Measurements from ENCODE around the gene AKT1.

The AKT1 gene

DNA sequence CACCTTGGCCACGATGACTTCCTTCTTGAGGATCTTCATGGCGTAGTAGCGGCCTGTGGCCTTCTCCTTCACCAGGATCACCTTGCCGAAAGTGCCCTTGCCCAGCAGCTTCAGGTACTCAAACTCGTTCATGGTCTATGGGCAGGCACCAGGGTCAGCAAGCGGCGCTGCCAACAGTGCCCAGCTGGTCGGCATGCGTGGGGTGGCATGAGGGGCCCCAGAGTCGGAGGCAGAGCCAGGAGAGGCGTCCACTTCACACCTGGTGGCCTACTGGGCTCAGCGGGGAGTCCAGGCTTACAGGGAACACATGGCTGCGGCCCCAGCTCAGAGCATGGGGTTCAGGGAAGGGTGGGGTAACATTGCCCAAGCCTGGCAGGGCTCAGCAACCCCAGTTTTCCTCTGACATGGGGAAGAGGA lies 20.5 kb downstream of the AKT1 start:
- H3K36me3 Mint-ChIP-seq (ENCODE audit: insufficient read depth): peaks cover 17% of the 10 kb centered on the region
- DNase-seq (ENCODE audit: low spot score in 2 of 2): no peak
- no peaks in the 10 kb centered on the region for H3K27me3 Mint-ChIP-seq
- H3K9me3 Mint-ChIP-seq: no peaks in the 10 kb centered on the region
- no peak overlapping the region for H3K4me3 Mint-ChIP-seq
- no peak overlapping the region for H3K27ac Mint-ChIP-seq (ENCODE audit: low read depth)
- no peaks in the 10 kb centered on the region for H3K4me1 Mint-ChIP-seq
- ATAC-seq (replicated peaks; ENCODE audit: extremely low read depth, poor library complexity, severe bottlenecking): no peak

DNA sequence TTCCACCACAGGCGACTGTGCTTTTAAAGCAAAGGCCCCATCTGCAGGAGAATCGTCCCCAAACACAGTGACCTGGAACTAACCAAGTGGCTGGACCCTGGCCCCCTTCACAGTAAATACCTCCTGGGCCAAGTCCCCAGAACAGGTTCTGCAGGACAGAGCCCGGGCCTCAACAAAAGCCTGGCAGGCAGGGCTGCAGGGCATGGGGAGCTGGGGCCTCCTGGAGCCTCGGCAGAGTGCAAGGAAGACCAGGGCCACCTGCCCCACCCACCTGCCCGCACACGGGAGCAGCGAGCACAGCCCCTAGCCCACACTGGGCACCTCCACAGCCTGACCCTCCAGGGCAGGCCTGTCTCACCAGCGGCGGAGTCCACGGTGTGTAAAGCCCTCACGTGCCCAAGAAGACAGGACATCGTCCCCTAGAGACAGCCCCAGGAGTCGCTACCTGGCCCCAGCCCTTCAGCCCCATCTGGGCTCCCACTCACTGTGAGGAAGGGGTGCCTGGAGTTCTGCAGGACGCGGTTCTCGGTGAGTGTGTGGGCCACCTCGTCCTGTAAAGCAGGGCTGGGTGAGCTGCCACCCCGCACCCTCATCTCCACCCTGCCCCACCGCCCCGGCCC lies 21.0 kb downstream of the AKT1 start:
- Mint-ChIP-seq H3K4me3 (no peak overlapping the region), H3K9me3 (no peaks in the 10 kb centered on the region), H3K36me3 (ENCODE audit: insufficient read depth) (peaks cover 15% of the 10 kb centered on the region), H3K27ac (ENCODE audit: low read depth) (no peak overlapping the region), H3K27me3 (no peaks in the 10 kb centered on the region), H3K4me1 (no peaks in the 10 kb centered on the region)
- ATAC-seq (replicated peaks; ENCODE audit: extremely low read depth, poor library complexity, severe bottlenecking) (no peak), DNase-seq (ENCODE audit: low spot score in 2 of 2) (no peak)

DNA sequence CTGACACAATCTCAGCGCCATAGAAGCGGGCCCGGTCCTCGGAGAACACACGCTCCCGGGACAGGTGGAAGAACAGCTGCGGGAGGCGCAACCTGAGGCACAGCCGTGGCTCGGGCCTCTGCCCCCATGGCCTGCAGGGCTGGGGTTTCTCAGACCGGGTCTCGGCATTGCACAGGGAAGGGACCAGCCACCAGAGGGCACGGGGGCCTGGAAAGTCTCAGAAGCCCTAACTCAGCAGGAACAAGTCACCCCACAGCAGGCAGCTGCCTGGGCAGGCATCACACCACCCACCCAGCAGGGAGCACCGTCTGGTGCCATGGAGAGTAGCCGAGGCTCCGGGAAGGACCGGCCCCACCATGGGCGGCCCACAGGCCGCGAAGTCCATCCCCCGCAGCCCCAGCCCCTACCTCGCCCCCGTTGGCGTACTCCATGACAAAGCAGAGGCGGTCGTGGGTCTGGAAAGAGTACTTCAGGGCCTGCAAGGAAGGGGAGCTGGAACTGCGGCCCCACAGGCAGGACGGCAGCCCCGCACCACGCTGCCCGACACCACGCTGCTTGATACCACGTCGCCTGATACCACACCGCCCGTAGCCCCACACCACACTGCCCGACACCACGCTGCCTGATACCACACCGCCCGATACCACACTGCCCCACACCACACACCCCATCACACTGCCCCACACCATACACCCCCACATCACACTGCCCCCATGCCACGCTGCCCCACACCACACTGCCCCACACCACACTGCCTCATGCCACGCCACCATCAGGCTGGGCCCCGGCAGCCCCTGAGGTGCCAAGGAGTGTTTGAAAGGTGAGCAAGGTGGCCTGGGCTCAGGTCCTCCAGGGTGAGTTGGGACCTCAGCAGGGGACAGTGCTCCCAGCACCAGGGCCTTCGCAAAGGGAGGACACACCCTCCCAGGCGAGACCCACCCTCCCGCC lies 21.8 kb downstream of the AKT1 start:
- no peaks in the 10 kb centered on the region for H3K9me3 Mint-ChIP-seq
- no peak for ATAC-seq (replicated peaks; ENCODE audit: extremely low read depth, poor library complexity, severe bottlenecking)
- no peak overlapping the region for H3K4me3 Mint-ChIP-seq

DNA sequence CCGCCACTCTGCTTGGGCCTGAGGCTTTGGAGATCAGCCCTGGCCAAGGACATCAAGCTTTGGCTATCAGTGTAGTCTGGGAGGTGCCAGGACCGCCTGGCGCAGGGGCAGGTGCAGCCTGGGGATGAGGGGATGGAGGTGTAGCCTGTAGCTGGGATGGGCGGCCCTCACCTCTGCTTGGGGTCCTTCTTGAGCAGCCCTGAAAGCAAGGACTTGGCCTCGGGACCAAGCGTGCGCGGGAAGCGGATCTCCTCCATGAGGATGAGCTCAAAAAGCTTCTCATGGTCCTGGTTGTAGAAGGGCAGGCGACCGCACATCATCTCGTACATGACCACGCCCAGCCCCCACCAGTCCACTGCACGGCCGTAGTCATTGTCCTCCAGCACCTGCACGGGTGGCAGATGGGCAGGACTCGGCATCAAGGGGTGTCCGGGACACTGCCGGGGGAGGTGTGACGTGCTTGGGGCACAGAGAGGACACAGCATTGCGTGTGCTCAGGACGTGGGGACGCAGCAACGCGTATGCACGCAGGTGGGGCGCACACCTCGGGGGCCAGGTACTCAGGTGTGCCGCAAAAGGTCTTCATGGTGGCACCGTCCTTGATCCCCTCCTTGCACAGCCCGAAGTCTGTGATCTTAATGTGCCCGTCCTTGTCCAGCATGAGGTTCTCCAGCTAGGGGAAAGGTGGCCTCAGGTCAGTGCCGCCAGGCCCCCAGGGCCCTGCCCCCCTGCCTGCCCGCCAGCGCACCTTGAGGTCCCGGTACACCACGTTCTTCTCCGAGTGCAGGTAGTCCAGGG lies 22.6 kb downstream of the AKT1 start:
- no peaks in the 10 kb centered on the region for H3K27me3 Mint-ChIP-seq
- no peak for ATAC-seq (replicated peaks; ENCODE audit: extremely low read depth, poor library complexity, severe bottlenecking)
- H3K4me3 Mint-ChIP-seq: no peak overlapping the region
- DNase-seq (ENCODE audit: low spot score in 2 of 2): no peak
- H3K4me1 Mint-ChIP-seq: no peaks in the 10 kb centered on the region
- H3K27ac Mint-ChIP-seq (ENCODE audit: low read depth): no peak overlapping the region
- H3K9me3 Mint-ChIP-seq: no peaks in the 10 kb centered on the region
- peaks cover 14% of the 10 kb centered on the region for H3K36me3 Mint-ChIP-seq (ENCODE audit: insufficient read depth)

More for the DNA sequence above, 21.8 kb downstream of the AKT1 start:
- Mint-ChIP-seq H3K27ac (ENCODE audit: low read depth) (no peak overlapping the region), H3K27me3 (no peaks in the 10 kb centered on the region), H3K4me1 (no peaks in the 10 kb centered on the region), H3K36me3 (ENCODE audit: insufficient read depth) (peaks cover 14% of the 10 kb centered on the region)
- no peak for DNase-seq (ENCODE audit: low spot score in 2 of 2)

DNA sequence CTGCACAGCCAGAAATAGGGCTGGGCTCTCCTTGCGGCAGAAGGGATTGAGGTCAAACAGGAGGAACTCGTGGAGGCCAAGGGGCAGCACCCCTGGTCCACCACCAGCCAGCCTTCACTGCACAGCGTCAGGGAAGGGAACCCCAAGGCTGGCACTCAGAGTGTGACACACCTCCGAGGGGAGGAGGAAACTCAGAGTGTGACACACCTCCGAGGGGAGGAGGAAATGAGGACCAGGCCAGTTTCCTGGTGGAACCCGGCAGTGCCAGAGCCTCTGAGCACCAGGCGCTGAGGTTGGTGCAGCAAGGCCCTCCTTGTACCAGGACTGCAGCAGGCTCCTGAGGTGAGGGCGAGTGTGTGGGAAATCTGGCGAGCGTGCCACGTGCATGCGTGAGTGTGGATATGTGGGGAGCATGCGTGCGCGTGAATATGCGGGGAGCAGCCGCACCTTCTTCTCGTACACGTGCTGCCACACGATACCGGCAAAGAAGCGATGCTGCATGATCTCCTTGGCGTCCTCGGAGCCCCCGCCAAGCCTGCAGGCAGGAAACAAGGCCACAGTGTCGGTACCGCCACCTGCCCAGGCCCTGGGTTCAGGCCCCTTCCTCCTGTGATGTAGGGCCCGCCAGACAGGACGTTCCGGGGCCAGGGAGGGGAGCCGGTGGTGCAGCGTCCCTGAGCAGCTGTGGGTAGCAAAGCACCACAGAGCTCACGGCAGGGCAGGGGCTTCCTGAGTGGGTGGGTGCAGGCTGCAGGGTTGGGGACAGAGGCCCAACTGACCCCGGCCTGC lies 23.4 kb downstream of the AKT1 start:
- Mint-ChIP-seq H3K27me3 (no peaks in the 10 kb centered on the region), H3K27ac (ENCODE audit: low read depth) (no peak overlapping the region), H3K36me3 (ENCODE audit: insufficient read depth) (peaks cover 14% of the 10 kb centered on the region), H3K9me3 (no peaks in the 10 kb centered on the region), H3K4me3 (no peak overlapping the region), H3K4me1 (no peaks in the 10 kb centered on the region)
- DNase-seq (ENCODE audit: low spot score in 2 of 2) (no peak), ATAC-seq (replicated peaks; ENCODE audit: extremely low read depth, poor library complexity, severe bottlenecking) (no peak)

DNA sequence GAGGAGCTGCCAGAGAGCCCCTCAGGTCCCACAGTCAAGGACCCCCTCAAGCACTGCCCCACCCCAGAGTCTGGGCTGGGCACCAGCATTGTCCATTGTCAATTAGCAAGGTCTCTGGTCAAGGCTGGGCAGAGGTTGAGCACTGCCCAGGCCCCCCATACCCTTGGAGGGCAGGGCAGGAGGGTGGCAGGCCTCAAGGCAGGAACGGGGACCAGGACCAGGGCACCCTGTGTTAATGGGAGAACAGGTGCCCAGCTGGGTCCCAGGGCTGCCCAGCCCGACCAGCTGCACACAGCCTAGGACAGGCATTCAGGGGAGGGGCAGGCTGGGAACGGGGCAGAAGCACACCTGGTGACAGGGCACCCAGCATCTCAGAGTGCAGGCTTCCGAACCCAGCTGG lies 24.2 kb downstream of the AKT1 start:
- H3K27ac Mint-ChIP-seq (ENCODE audit: low read depth): no peak overlapping the region
- no peak for DNase-seq (ENCODE audit: low spot score in 2 of 2)
- peaks cover 14% of the 10 kb centered on the region for H3K36me3 Mint-ChIP-seq (ENCODE audit: insufficient read depth)
- no peak overlapping the region for H3K4me3 Mint-ChIP-seq
- H3K27me3 Mint-ChIP-seq: no peaks in the 10 kb centered on the region
- no peaks in the 10 kb centered on the region for H3K9me3 Mint-ChIP-seq
- no peaks in the 10 kb centered on the region for H3K4me1 Mint-ChIP-seq
- no peak for ATAC-seq (replicated peaks; ENCODE audit: extremely low read depth, poor library complexity, severe bottlenecking)

DNA sequence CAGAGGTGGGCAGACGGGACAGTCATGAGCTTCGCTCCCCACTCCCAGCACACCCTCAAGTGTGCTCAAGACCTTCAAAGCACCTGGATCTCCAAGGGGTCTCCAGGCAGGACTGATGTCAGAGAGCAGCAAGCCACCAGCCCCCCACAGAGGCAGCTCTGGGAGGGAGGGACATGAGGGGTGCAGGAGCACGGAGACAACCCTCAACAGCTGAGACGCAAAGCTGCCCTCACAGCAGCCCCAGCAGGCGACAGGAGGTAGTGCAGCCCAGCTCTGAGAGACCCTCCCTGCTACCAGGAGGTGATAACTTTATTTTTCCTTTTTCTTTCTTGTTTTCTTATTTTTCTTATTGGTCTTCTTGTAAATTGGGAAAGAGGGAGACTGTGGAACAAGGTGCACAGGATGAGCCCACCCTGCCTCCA lies 24.7 kb downstream of the AKT1 start:
- ATAC-seq (replicated peaks; ENCODE audit: extremely low read depth, poor library complexity, severe bottlenecking) (no peak), DNase-seq (ENCODE audit: low spot score in 2 of 2) (no peak)
- no peak overlapping the region for H3K4me3 Mint-ChIP-seq
- peaks cover 14% of the 10 kb centered on the region for H3K36me3 Mint-ChIP-seq (ENCODE audit: insufficient read depth)
- no peaks in the 10 kb centered on the region for H3K9me3 Mint-ChIP-seq
- H3K27ac Mint-ChIP-seq (ENCODE audit: low read depth): no peak overlapping the region
- H3K4me1 Mint-ChIP-seq: no peaks in the 10 kb centered on the region
- no peaks in the 10 kb centered on the region for H3K27me3 Mint-ChIP-seq

DNA sequence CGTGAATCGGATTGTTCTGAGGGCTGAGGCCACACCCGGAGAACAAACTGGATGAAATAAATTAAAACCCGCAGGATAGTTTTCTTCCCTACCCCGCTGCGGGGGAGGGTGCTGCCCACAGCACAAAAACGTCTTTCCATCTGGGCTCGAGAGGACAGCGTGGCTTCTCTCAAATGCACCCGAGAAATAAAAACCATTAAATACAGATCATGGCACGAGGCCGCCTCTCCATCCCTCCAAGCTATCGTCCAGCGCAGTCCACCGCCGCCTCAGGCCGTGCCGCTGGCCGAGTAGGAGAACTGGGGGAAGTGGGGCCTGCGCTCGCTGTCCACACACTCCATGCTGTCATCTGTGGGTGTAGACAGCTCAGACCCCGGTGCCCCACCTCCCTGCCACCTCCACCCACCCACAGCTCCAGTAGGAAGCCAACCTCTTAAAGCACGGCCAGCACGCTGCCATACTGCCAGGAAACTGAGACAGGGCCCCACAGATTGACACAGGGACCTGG lies 25.4 kb downstream of the AKT1 start:
- Mint-ChIP-seq H3K36me3 (ENCODE audit: insufficient read depth) (peaks cover 14% of the 10 kb centered on the region), H3K27ac (ENCODE audit: low read depth) (peak overlapping the region; percentile 22), H3K4me3 (no peak overlapping the region), H3K4me1 (no peaks in the 10 kb centered on the region), H3K9me3 (no peaks in the 10 kb centered on the region), H3K27me3 (no peaks in the 10 kb centered on the region)
- no peak for ATAC-seq (replicated peaks; ENCODE audit: extremely low read depth, poor library complexity, severe bottlenecking)
- no peak for DNase-seq (ENCODE audit: low spot score in 2 of 2)

DNA sequence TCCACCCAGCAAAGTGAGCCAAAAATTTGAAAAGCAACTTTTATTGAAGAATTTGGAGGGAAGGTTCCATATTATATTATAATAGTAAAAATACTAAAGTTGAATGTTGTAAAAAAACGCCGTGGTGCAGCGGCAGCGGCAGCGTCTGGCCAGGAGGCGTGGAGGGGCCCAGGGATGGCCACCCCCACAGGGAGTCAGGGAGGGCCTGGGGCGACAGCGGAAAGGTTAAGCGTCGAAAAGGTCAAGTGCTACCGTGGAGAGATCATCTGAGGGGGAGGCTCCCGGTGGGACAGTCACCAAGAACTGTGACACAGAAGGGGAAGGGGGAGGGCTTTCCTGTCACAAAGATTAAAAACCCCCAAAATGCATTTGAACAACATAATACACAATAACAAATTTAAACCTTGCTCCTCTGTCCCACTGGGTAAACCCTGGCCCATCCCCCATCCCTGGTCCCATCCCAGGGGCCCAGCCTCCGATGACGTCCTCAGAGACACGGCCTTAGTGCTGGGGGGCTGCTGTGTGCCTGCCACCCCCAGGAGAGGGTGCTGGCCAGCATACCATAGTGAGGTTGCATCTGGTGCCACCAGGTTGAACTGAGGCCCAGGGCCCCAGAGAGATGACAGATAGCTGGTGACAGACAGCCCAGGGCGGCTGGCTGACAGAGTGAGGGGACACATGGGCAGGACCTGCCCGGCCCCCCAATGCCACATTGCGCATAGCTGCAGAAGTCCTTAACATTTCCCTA lies 26.1 kb downstream of the AKT1 start:
- H3K4me1 Mint-ChIP-seq: no peaks in the 10 kb centered on the region
- peaks cover 14% of the 10 kb centered on the region for H3K36me3 Mint-ChIP-seq (ENCODE audit: insufficient read depth)
- H3K27ac Mint-ChIP-seq (ENCODE audit: low read depth): peak overlapping the region; percentile 22
- H3K4me3 Mint-ChIP-seq: no peak overlapping the region
- H3K9me3 Mint-ChIP-seq: no peaks in the 10 kb centered on the region
- H3K27me3 Mint-ChIP-seq: no peaks in the 10 kb centered on the region
- ATAC-seq (replicated peaks; ENCODE audit: extremely low read depth, poor library complexity, severe bottlenecking) (no peak), DNase-seq (ENCODE audit: low spot score in 2 of 2) (no peak)

DNA sequence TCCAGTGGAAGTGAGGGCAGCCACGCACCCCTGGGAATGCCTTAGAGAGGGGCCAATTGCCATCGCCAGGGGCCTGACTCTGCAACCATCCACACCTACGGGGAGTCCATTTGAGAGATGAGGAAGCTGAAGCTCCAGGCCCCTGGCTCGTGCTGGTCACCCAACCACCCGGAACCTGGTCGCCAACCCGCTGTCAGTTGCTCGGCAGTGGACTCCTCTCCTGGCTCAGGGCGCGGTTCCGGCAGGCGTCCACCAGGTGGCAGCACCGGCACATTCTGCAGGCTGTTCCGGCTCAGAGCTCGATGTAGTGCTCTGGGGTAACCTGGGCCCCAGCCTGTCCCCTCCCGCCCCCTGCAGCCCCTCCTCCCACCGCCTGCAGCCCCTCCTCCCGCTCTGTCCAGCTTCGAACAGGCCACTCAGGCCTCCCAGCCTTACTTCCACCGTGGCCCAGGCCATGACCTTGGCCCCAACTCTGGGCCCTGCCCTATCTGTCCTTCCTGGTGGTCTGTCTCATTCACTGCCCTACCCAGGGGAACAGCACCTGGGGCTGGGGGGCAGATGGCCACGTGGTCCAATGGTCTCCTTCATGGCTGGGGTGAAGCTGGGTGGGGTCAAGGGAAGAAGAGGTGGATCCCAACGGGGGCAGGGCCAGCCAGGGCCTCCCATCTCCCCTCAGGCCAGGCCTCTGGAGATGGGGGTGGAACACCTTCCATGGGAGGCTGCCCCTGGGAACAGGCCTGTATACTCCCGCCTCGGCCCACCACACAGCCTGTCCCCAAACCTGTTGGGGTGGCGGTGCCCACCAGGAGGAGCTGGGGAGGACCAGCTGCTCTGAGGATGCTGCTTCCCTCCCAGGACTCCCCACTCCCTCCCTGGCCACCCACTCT lies 26.9 kb downstream of the AKT1 start:
- Mint-ChIP-seq H3K27ac (ENCODE audit: low read depth) (no peak overlapping the region), H3K9me3 (no peaks in the 10 kb centered on the region), H3K36me3 (ENCODE audit: insufficient read depth) (peaks cover 14% of the 10 kb centered on the region), H3K4me3 (no peak overlapping the region), H3K4me1 (no peaks in the 10 kb centered on the region), H3K27me3 (no peaks in the 10 kb centered on the region)
- ATAC-seq (replicated peaks; ENCODE audit: extremely low read depth, poor library complexity, severe bottlenecking): peak; percentile 90
- peak; percentile 84 to 97 for DNase-seq (ENCODE audit: low spot score in 2 of 2)

DNA sequence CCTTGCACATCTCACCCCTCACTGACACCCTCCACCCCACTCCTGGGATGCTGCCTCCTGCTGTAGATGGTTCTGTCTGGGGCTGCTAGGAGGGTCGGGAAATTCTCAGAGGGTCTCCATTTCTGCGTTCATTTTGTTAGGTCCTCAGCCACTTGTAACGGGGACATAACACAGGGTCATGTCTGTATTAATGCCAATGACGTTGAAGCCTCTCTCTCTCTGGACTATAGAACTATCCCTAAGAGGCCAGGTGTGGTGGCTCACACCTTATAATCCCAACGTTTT lies 28.0 kb downstream of the AKT1 start:
- H3K4me1 Mint-ChIP-seq: no peaks in the 10 kb centered on the region
- H3K27ac Mint-ChIP-seq (ENCODE audit: low read depth): no peak overlapping the region
- H3K9me3 Mint-ChIP-seq: no peaks in the 10 kb centered on the region
- ATAC-seq (replicated peaks; ENCODE audit: extremely low read depth, poor library complexity, severe bottlenecking): no peak
- no peaks in the 10 kb centered on the region for H3K27me3 Mint-ChIP-seq
- no peak overlapping the region for H3K4me3 Mint-ChIP-seq
- peaks cover 7% of the 10 kb centered on the region for H3K36me3 Mint-ChIP-seq (ENCODE audit: insufficient read depth)
- DNase-seq (ENCODE audit: low spot score in 2 of 2): no peak

All from central memory CD8-positive, alpha-beta T cell (primary cell).